Esophagus squamous epithelium (tissue), 5 donors: ENCODE results near the gene FUT7. TPM values are rescaled to one million over a fixed set of nuclear protein-coding genes. Genes with fewer than 3 reads are reported as not detected.

Source experiments
- DNase-seq: peaks from one replicate; lab custom pipeline; 2025; lab: John Stamatoyannopoulos, UW
- H3K27ac ChIP-seq, 4 donors: fragments of 200-600 bp; sonication (generic); one replicate each; pipeline ENCODE4 v1.5.1; 2016 to 2019; ENCODE audit warnings: mild to moderate bottlenecking in 1 of 4
- H3K27me3 ChIP-seq, 4 donors: fragments of 200-600 bp; sonication (generic); 1 replicate in 3 of 4; 2 replicates in 1 of 4; pipeline versions ENCODE4 v1.5.1 to v1.6.0; 2017 to 2021; ENCODE audit warnings: antibody characterized with exemption in 1 of 4
- H3K36me3 ChIP-seq, 3 donors: fragments of 200-600 bp; sonication (generic); one replicate each; pipeline ENCODE4 v1.5.1; 2016 to 2019
- H3K4me1 ChIP-seq, 3 donors: fragments of 200-600 bp; sonication (generic); one replicate each; pipeline ENCODE4 v1.5.1; 2017 to 2019
- H3K4me3 ChIP-seq, 4 donors: fragments of 200-600 bp; sonication (generic); 1 replicate in 3 of 4; 2 replicates in 1 of 4; pipeline ENCODE4 v1.5.1; 2016 to 2019; ENCODE audit warnings: mild to moderate bottlenecking in 2 of 4, moderate library complexity in 1 of 4
- H3K9me3 ChIP-seq, 3 donors: fragments of 200-600 bp; sonication (generic); one replicate each; pipeline ENCODE4 v1.5.1; 2016 to 2019
- POLR2A ChIP-seq, 4 donors: fragments of 450-650 bp; IDR thresholded peaks; one replicate each; pipeline ENCODE4 v1.6.1; 2017; ENCODE audit warnings: antibody characterized with exemption in 4 of 4, mild to moderate bottlenecking in 4 of 4, moderate library complexity in 3 of 4
- WGBS, 2 donors: methylation state at CpG; one replicate each; pipeline ENCODE4 v1.1.5; 2018; 5-methylcytosine and 5-hydroxymethylcytosine counted together
- intact Hi-C: fragments of 100-400 bp; cut with DNase I; formaldehyde crosslinking; loops from one replicate; pipeline ENCODE4 v1.15.0; 2022
- total RNA-seq, 4 donors: library from RNA; depleted of rRNA; stranded (reverse); fragments of >200 nt; gene quantifications; one replicate each; pipeline ENCODE4 v1.1.0, GENCODE V29; 2016
- TF ChIP-seq, protein P1 (sequence below), 6 experiments: fragments of 450-650 bp in 4 of 6; fragments of 200-600 bp in 2 of 6; sonication (generic) in 2 of 6; IDR thresholded peaks; one replicate each; pipeline ENCODE4 v1.5.1; 2016 to 2019; ENCODE audit warnings: antibody characterized with exemption in 6 of 6, mild to moderate bottlenecking in 4 of 6, moderate library complexity in 4 of 6
- donor health status: DM: yes; HTN: yes; CAD: no.

FUT7 gene
- total RNA-seq, 4 donors from 2014 or later = 0.13 to 0.38 (median 0.21) TPM; not detected in 1

DNA sequence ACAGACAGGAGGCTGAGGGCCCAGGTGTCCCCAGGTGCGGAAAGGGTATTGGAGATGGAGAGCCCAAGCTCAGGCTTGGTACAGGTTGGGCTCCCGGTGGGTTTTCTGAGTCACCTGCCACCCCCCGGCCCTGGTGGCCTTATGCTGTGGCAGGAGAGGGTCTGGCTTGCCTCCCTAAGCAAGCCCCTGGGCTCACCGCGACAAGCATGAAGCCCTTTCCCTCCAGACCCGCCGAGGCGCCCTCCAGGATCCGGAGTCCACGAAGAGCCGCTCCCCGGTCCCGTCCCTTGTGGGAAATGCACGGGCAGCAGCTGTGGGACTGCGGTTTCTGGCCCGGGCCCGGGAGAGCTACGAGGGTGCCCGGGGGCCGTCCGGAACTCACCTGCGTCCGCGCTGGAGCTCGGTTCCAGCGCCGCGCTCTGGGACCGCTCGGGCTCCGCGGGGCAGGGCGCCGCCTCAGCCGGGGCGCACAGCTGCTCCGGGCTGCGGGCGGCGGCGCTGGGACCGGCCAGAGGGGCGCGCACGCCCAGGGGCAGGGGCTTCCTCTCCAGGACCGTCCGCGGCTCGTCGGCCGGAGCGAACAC is 37.7 kb upstream of the FUT7 start:
- intact Hi-C loops = no loop called here
- peak overlapping the region in 2 of 4 donors; percentile 51 to 84 for H3K27ac ChIP-seq
- TF ChIP-seq, protein P1, sequence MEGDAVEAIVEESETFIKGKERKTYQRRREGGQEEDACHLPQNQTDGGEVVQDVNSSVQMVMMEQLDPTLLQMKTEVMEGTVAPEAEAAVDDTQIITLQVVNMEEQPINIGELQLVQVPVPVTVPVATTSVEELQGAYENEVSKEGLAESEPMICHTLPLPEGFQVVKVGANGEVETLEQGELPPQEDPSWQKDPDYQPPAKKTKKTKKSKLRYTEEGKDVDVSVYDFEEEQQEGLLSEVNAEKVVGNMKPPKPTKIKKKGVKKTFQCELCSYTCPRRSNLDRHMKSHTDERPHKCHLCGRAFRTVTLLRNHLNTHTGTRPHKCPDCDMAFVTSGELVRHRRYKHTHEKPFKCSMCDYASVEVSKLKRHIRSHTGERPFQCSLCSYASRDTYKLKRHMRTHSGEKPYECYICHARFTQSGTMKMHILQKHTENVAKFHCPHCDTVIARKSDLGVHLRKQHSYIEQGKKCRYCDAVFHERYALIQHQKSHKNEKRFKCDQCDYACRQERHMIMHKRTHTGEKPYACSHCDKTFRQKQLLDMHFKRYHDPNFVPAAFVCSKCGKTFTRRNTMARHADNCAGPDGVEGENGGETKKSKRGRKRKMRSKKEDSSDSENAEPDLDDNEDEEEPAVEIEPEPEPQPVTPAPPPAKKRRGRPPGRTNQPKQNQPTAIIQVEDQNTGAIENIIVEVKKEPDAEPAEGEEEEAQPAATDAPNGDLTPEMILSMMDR (IDR thresholded peaks at IDR 0.05) = no peak
- TF ChIP-seq POLR2A (IDR thresholded peaks at IDR 0.05) = no peak
- H3K36me3 ChIP-seq = no peaks in the 10 kb centered on the region
- peak overlapping the region; percentile 34 to 79 (median 50) for H3K4me3 ChIP-seq
- H3K4me1 ChIP-seq = peaks cover 20 to 51% (median 31%) of the 10 kb centered on the region in 3 donors
- whole genome bisulfite sequencing, 2 donors = 18% methylated on average over 3 of the region's 52 CpGs; no CpG with 5 or more reads in 1 of the 2 donors
- no peak for DNase-seq
- H3K9me3 ChIP-seq = no peaks in the 10 kb centered on the region
- H3K27me3 ChIP-seq = peaks cover 0 to 23% (median 0%) of the 10 kb centered on the region in 4 donors

DNA sequence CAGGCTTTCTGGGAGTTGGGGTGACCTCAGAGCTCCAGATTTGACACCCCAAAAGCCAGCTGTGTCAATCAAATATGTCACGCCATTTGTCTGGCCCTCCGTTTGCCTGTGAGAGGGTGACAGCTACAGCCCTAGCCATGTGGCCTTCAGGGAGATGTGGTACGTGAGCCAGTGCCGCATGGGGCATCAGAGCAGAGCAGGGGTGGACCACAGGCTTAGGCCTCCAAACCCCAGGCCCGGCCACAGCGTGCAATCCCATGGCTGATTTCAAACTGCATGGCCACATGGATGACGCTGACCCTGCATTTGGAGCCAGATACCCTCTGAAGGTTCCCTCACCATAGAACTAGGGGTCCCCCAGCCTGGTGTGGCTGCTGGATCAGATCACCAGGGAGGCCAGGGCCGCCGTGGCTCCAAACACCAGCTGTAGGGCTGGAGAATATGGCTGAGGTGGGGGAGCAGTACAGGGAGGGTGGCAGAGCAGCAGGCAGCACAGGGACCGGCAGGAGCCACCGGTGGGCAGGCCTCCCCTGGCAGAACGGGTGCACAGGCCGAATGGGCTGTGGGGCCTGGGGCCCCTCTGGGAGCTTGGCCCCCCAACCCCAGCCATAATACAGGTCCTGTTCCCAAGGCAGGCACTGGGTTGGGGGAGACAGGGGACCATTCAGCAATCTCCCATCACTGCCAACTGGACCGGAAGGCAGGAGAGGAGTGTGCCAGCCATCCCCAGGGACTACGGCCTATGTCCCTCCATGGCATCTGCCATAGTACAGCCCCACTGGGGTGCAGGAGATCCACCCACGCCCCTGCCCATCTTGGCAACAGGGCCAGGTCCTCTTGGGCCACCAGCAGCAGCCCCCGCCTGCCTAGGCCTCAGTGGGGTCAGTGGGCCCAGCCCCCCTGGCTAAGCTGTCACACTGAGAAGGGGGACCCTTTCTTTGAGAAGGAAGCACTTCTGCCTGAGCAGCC is 36.9 kb upstream of the FUT7 start:
- WGBS, 2 donors = 90 to 91% methylated on average over 3 of the region's 17 CpGs
- H3K4me1 ChIP-seq = peaks cover 22 to 59% (median 31%) of the 10 kb centered on the region in 3 donors
- peaks cover 0 to 23% (median 0%) of the 10 kb centered on the region in 4 donors for H3K27me3 ChIP-seq
- DNase-seq = no peak
- no peak for TF ChIP-seq POLR2A (IDR thresholded peaks at IDR 0.05)
- TF ChIP-seq, protein P1 (IDR thresholded peaks at IDR 0.05) = no peak
- no peak overlapping the region for H3K27ac ChIP-seq
- H3K4me3 ChIP-seq = peak overlapping the region in 3 of 4 donors; percentile 34 to 79 (median 58)
- H3K36me3 ChIP-seq = no peaks in the 10 kb centered on the region
- intact Hi-C loops = no loop called here
- H3K9me3 ChIP-seq = no peaks in the 10 kb centered on the region

DNA sequence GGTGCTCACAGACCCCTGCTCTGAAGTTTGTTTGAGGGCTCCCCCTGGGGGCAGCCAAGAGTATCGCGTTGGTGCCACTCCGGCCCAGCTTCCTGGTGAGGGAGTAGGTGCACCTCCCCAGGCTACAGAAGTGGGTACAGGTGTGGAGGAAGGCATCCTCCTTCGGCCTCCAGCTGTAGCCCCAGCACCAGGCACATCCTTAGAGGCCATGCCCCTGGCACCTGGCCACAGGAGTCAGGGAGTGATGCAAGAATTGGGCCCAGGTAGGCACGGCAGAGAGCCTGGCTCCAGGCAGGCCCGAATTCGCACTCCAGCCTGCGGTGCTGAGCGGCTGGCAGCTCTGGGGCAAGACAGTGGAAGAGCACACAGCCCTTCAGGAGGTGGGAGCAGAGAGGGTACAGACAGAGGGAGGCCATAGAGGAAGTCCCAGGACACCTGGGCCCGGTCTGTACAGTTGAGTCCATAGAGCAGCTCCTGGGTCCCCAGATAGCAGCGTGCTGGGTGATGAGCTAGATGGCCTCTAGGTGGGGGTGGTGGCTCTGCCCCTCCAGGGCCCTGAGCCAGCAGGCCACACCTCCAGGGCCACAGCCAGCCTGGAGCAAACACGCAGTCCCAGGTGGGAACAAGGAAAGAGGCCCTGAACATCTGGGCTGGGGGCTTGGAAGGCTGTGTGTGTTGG is 36.1 kb upstream of the FUT7 start:
- no peak for TF ChIP-seq POLR2A (IDR thresholded peaks at IDR 0.05)
- TF ChIP-seq, protein P1 (IDR thresholded peaks at IDR 0.05) = peak; percentile 70 to 89 (median 84)
- Histone ChIP-seq H3K9me3 (no peaks in the 10 kb centered on the region), H3K4me3 (no peak overlapping the region), H3K36me3 (no peaks in the 10 kb centered on the region), H3K27me3 (peaks cover 0 to 23% (median 0%) of the 10 kb centered on the region in 4 donors), H3K4me1 (peaks cover 24 to 64% (median 31%) of the 10 kb centered on the region in 3 donors), H3K27ac (no peak overlapping the region)
- intact Hi-C loops = no loop called here
- WGBS, 2 donors = 7 to 33% methylated on average over 3 to 8 of the region's 12 CpGs
- no peak for DNase-seq

DNA sequence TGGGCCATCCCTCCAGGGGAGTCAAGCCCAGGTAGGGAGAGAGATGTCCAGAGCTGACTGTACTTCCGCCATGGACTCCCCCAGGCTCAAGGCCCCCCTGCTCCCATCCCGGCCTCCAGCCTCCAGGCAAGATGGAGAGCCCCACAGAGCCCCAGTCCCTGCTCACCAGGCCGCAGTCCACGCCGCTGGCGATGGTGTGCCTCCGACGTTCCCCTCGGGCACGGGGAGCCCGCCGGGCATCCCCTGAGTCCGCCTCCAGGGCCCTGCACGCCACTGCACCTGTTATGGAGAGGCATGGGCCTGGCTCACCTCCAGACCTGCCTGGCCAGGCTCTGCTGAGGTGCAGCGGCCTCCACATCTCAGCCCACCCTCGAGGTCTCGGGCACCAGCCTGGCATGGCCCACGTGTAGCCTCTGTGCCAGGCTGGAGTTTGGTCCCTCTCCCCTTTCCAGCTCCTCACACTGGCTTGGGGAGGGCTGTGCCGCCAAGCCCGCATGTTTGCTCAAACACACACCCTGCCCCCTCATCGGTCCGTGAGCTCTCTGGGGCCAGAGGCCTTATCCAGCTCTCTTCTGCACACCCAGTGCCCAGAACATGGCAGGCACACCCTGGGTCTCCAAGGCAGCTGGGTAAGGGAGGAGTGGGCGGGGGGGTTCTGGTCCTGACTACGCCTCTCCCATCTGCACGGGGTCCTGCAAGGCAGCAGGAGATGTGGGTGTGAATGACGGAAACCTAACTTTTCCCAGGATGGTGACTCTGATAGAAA is 34.4 kb upstream of the FUT7 start:
- Histone ChIP-seq H3K4me1 (peaks cover 23 to 68% (median 28%) of the 10 kb centered on the region in 3 donors), H3K27me3 (peaks cover 0 to 23% (median 0%) of the 10 kb centered on the region in 4 donors), H3K9me3 (no peaks in the 10 kb centered on the region), H3K36me3 (no peaks in the 10 kb centered on the region), H3K4me3 (no peak overlapping the region), H3K27ac (no peak overlapping the region)
- intact Hi-C loops = no loop called here
- 84% methylated on average over 23 of the region's 26 CpGs; no CpG with 5 or more reads in 1 of the 2 donors for WGBS, 2 donors
- TF ChIP-seq, protein P1 (IDR thresholded peaks at IDR 0.05) = no peak
- no peak for TF ChIP-seq POLR2A (IDR thresholded peaks at IDR 0.05)
- no peak for DNase-seq
